ENCODE results near the gene HEXIM2. TPM values are rescaled to one million over a fixed set of nuclear protein-coding genes. Genes with fewer than 3 reads are reported as not detected.
"Not testable (repeated sequence)": the region's sequence is repeated elsewhere in the genome, so short reads cannot be mapped to it uniquely, and the experiment has no call there.

Gene HEXIM2
- 10 to 100 TPM in 3 of 4 donors, 1 to 10 TPM in 1; 8.7 to 19.3 (median 10.5) TPM for polyA plus RNA-seq (ENCODE audit: insufficient read length in 4 of 4)

- peak; percentile 100 for DNase-seq (ENCODE audit: low read depth in 4 of 4, low spot score in 3 of 4)
Measured at GRCh38 chr17:45161288-45162024, at the start of gene HEXIM2. TSS of gene HEXIM2 (plus strand) at chr17:45161875. CDS start at chr17:45162794, 919 bp downstream.

DNA sequence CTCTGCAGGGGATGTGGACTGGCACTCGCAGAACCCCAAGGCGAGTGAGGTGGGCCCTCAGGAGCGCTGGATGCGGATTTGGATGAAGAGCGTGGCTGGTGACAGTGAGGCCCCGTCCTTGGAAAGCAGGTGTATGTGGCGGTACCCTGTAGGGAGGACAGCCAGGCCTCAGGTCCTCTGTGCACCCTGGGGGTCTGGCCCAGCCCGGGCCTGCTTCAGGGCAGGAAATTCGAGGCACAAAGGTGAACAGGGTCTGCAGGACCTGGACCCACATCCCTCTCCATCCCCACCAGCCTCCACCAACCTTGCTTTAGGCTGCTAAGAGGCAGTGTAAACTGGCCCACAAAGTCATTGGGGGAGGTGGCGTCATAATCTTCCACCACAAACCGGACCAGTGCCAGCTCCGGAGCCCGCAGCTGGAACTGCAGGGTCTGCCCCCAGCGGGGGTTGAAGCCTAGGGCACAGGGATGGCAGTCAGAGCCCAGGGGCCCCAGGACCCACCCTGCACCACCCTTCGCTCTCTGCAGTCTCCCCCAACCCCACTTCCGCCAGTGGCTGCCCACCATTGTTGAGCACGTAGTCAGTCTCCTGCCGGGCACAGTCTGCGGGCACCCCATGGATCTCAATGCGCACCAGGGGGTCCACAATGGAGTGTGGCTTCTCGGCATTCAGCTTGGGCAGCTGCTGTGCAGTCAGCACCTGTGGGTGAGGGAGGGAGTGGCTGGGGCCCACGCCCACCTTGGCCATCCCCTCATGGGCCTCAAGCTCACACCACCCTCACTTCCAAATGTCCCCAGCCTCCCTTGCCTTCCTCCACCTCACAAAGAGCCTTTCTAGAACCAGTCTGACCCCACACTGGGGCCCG, 48.9 kb upstream of the HEXIM2 start:
- no peak for DNase-seq (ENCODE audit: low read depth in 4 of 4, low spot score in 3 of 4)

DNA sequence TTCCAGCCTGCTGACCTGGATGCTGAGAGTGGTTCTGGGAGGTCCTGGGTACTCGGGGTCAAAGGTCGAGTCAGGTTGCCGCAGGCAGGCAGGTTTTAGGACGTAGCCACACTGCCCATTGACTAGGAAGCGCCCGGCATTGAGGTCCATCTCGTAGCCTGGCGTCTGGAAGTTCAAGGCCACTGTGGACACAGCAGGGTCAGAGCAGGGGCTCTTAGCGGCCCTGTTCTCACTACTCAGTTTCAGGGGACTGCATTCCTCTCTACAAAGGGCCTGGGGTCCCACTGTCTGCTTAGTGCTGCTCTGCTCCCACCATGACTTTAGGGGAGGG, 48.3 kb upstream of the HEXIM2 start:
- no peak for DNase-seq (ENCODE audit: low read depth in 4 of 4, low spot score in 3 of 4)

DNA sequence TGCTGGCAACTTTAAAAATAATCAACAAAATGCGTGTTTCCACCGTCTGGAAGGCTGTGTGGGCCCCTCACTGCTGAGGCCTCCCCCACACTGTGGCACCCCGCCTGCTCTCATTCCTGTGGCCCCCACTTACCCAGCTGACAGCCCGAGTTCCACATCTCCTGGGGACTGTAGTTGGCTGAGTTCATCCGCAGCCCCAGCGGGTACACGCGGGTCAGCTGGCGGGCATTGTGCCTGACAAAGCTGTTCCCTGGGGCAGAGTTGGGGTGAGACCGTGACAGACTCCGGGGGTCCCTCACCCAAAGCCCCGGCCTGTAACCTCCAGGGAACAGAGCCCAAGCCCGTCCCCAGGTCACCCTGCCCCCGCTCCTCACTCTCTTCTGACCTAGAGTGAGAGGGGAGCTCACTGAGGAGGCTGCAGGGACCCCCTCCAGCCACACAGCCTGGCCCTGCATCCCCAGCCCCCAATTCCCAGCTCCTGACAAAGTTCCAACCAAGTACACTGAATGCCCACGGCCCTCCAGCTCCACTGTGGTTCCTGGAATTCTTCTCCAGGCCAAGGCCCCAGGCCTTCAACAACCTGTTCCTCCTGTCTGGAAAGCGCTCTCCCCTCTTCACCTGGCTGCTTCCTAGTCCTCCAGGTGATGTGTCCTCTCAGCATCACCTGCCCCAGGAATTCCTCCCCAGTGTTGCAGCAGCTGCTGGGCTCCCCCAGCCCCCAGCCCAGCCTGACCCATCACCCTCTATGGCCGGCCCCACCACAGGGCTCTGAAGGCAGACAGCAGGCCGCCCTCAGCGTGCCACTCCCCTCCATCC, 47.4 kb upstream of the HEXIM2 start:
- no peak for DNase-seq (ENCODE audit: low read depth in 4 of 4, low spot score in 3 of 4)

DNA sequence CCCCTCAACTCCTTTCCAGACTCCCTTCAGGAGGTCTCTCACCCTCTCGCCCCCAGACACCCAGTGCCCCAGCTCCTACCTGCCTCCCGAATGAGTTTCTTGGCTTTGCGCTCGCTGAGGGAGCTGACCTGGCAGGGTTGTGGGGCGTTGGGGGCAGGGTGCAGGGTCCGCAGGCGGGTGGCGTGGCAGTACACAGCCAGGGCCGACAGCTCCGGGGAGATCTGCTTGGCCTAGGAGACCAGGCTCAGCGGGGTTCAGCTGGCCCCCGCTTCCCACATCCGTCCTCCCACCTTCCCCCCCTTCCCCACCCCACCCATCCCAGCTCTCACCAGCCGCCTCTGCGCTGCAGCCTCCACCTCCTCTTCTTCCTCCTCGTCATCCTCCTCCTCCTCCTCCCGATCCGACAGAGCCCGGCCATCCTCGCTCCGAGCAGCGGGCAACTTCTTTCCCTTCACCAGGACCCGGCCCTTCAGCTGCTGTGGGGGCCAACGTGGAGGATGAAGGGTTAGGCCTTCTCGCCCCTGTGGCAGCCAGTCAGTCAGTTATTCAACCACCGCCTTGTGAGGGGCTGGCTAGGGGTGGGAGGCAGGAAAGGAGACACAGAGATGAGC, 46.6 kb upstream of the HEXIM2 start:
- no peak for DNase-seq (ENCODE audit: low read depth in 4 of 4, low spot score in 3 of 4)

- no peak for DNase-seq (ENCODE audit: low read depth in 4 of 4, low spot score in 3 of 4)
Measured at GRCh38 chr17:45115871-45116270, 45.8 kb upstream of the HEXIM2 start.

- no peak for DNase-seq (ENCODE audit: low read depth in 4 of 4, low spot score in 3 of 4)
Measured at GRCh38 chr17:45116434-45117016, 45.1 kb upstream of the HEXIM2 start.

DNA sequence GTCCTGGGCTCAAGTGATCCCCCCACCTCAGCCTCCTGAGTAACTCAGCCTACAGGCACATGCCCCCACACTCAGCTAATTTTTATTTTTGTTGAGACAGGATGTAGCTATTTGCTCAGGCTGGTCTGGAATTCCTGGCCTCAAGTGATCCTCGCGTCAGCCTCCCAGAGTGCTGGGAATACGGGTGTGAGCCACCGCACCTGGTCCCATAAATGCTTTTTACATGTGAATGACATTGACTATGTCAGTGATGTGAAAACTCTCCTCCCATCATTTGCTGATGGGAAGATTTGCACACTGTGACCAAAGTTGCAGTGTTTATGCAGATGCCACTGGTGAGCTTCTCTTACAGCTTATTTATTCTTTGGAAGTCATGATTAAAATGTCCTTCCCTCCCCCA, 44.3 kb upstream of the HEXIM2 start:
- DNase-seq (ENCODE audit: low read depth in 4 of 4, low spot score in 3 of 4): no peak

- no peak for DNase-seq (ENCODE audit: low read depth in 4 of 4, low spot score in 3 of 4)
Measured at GRCh38 chr17:45117848-45118646, 43.6 kb upstream of the HEXIM2 start.

DNA sequence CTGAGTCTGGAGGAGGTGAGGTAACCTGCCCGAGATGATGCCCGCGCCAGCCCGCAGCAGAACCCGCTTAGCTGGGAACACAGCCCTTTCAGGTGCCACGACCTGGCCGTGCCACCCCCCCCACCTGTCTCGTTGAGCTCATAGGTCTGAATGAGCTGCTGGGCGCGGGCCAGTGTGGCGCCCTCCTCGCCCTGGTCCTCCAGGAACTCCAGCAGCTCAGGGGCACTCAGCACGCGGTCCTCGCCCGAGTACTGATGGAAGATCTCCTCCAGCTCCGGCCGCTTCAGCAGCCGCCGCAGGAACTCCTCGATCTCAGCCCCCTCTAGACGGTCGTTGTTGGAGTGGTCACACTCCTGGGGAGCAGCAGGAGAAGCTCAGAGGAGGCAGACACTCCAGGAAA, 43.0 kb upstream of the HEXIM2 start:
- DNase-seq (ENCODE audit: low read depth in 4 of 4, low spot score in 3 of 4): no peak

DNA sequence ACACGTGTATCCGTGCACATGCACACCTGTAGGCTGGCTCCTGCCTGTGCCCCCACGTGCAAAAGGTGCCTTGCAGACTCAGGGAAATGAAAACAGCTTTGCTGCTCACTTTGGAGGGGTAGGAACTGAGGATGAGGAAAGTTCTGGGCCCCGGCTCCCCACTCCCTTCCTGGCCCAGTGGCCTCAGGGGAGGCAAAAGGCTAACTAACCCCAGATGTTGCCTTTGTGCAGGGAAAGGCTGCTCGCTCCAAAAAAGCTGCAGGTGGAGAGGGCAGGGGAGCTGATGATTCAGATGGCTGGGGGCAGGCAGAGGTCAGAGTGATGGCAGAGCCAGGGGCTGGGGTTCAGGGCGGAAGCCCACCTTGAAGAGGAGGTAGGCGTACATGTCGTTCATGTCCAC, 41.7 kb upstream of the HEXIM2 start:
- DNase-seq (ENCODE audit: low read depth in 4 of 4, low spot score in 3 of 4): no peak

GRCh38 chr17:45120558-45120957, 41.1 kb upstream of the HEXIM2 start:
- no peak for DNase-seq (ENCODE audit: low read depth in 4 of 4, low spot score in 3 of 4)

- no peak for DNase-seq (ENCODE audit: low read depth in 4 of 4, low spot score in 3 of 4)
Measured at GRCh38 chr17:45121055-45121454, 40.6 kb upstream of the HEXIM2 start.

- no peak for DNase-seq (ENCODE audit: low read depth in 4 of 4, low spot score in 3 of 4)
Measured at GRCh38 chr17:45123076-45123770, 38.5 kb upstream of the HEXIM2 start.

DNA sequence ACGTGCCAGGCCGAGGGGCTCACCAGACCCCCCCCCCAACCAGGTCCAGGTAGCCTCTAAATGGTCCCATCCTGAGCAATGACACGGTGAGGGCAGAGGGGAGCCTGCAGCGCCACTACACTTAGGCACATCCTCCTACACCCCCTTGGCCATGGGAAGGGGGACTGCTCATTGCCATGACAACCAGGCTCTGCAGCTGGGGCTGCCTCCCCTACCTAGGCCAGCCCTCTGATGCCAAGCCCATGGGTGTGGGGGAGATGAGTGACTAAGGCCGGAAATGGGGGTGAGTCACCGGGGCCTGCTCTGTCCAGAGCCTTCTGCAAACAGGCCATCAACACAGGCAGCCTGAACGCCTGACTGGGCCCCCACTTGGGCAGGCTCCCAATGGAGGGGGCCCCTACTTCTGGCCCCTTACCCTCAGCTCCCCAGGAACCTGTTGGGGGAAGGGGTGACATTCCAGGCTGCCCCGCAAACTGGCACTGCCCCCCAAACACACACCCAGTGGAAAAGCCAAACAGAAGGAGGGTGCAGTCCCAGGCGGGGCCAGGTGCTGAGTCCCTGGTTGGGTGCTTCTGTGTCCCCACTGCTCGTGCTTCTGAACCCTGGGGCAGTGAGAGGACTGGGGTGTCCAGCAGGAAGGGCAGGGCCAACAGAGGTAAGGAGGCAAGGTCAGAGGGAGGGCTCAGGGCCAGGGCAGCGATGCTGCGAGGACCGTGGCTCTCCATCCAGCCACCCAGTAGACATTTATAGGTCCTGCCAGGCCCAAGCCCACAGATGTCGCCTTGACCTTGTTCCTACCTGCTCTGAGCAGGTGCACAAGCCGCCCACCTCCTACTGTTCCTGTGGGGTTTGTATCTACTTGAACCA, 37.5 kb upstream of the HEXIM2 start:
- no peak for DNase-seq (ENCODE audit: low read depth in 4 of 4, low spot score in 3 of 4)

- not testable (repeated sequence) for DNase-seq (ENCODE audit: low read depth in 4 of 4, low spot score in 3 of 4)
Measured at GRCh38 chr17:45124797-45125122, 36.9 kb upstream of the HEXIM2 start.

GRCh38 chr17:45125509-45125908, 36.2 kb upstream of the HEXIM2 start:
- DNase-seq (ENCODE audit: low read depth in 4 of 4, low spot score in 3 of 4): no peak

GRCh38 chr17:45127207-45127547, 34.5 kb upstream of the HEXIM2 start:
- DNase-seq (ENCODE audit: low read depth in 4 of 4, low spot score in 3 of 4): no peak

Data from left renal pelvis (tissue), 4 donors.